Breast epithelium (tissue), 3 donors: Measurements from ENCODE around the gene PMPCA.

Experiments used
- POLR2AphosphoS5 ChIP-seq, 3 donors: sonication (generic); formaldehyde crosslinking; IDR thresholded peaks; one replicate each; pipeline ENCODE4 v1.6.1; 2017; ENCODE audit warnings: antibody characterized with exemption in 3 of 3
- TF ChIP-seq, protein P1 (sequence below), 3 donors: fragments of 450-650 bp; IDR thresholded peaks; one replicate each; pipeline ENCODE4 v1.5.1; 2016 to 2017; ENCODE audit warnings: antibody characterized with exemption in 3 of 3, mild to moderate bottlenecking in 3 of 3, moderate library complexity in 3 of 3

DNA sequence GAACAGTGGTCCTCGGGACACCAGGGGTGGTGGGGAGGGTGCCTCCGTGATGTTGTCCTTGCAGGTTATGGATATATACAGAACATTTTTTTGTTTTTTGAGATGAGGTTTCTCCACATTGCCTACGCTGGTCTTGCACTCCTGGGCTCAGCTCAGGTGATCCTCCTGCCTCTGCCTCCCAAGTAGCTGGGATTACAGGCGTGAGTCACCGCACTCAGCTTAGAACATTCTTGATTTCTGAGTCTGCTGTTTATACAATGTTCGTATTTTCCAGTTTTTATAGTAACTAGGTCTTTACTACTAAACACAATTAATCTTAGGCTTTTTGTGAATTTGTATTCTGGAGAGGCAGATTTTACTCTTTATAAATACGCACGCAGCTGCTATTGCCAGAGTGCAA lies 6.0 kb downstream of the PMPCA start:
- TF ChIP-seq, protein P1, sequence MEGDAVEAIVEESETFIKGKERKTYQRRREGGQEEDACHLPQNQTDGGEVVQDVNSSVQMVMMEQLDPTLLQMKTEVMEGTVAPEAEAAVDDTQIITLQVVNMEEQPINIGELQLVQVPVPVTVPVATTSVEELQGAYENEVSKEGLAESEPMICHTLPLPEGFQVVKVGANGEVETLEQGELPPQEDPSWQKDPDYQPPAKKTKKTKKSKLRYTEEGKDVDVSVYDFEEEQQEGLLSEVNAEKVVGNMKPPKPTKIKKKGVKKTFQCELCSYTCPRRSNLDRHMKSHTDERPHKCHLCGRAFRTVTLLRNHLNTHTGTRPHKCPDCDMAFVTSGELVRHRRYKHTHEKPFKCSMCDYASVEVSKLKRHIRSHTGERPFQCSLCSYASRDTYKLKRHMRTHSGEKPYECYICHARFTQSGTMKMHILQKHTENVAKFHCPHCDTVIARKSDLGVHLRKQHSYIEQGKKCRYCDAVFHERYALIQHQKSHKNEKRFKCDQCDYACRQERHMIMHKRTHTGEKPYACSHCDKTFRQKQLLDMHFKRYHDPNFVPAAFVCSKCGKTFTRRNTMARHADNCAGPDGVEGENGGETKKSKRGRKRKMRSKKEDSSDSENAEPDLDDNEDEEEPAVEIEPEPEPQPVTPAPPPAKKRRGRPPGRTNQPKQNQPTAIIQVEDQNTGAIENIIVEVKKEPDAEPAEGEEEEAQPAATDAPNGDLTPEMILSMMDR (IDR thresholded peaks at IDR 0.05) = no peak
- no peak for TF ChIP-seq POLR2AphosphoS5 (IDR thresholded peaks at IDR 0.05)
